ENCODE data around the gene CMC2. TPM values are rescaled to one million over a fixed set of nuclear protein-coding genes. Genes with fewer than 3 reads are reported as not detected.

Gene CMC2
- total and polyA plus RNA-seq, 2 of the 13 experiments (the other 11 are each of a cell fraction or from before 2014, with no cell fraction given) = 116 to 129 TPM

DNA sequence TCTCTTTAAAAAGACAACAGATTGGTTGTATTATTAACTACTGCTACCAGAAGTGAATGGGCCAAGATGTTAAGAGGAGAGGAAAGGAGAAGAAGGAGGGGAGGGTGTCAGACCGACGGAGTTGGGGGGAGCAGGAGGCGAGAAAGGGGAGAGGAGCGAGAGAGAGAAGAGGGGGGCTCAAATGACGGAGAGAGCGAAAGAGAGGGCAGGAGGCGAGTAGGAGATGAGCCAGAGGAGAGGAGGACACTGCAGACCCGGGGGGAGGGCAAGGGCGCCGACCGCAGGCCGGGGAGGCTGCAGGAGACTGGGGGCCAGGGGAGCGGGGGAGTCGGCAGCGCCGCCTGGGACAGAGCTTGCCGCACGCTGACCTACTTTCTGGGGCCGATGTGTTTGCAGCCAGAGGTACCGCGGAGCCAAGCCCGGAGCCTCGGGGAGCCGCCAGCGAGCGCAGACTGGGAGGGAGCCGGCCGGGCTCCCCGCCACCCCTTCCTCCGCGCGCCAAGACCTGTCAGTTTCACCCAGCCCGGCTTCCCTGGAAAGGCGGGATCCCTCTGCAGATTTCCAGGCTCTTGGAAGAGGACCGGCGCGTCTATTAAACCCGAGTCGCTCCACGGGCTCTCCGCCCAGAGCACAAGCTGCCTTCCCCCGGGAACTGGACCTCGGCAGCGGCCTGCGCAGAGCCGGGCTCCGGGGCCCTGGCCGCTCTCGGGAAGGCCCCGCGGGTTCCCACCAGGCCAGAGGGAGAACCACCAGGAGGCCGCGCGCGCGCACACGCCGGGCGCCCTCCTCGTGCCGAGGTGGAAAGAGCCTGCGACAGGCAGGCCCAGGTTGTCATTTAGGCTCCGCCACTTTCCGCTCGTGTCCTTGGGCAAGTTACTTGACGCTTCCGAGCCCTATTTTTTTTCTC lies 74.6 kb downstream of the CMC2 start (continued):
- TF ChIP-seq, protein P1, sequence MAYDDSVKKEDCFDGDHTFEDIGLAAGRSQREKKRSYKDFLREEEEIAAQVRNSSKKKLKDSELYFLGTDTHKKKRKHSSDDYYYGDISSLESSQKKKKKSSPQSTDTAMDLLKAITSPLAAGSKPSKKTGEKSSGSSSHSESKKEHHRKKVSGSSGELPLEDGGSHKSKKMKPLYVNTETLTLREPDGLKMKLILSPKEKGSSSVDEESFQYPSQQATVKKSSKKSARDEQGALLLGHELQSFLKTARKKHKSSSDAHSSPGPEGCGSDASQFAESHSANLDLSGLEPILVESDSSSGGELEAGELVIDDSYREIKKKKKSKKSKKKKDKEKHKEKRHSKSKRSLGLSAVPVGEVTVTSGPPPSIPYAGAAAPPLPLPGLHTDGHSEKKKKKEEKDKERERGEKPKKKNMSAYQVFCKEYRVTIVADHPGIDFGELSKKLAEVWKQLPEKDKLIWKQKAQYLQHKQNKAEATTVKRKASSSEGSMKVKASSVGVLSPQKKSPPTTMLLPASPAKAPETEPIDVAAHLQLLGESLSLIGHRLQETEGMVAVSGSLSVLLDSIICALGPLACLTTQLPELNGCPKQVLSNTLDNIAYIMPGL (CRISPR knock-in tag; IDR thresholded peaks at IDR 0.05; ENCODE audit: borderline replicate concordance in 1 of 2, low read depth in 1 of 2) = peak in 1 of 2 experiments; percentile 57; a peak in 2 of 4 replicates
- TF ChIP-seq ZNF232 (CRISPR knock-in tag; IDR thresholded peaks at IDR 0.05; ENCODE audit: borderline replicate concordance) (no peak), AHR (CRISPR knock-in tag; IDR thresholded peaks at IDR 0.05) (0 out of 2 replicates have a peak, but pooled peaks have one; percentile 18), KLF15 (CRISPR knock-in tag; IDR thresholded peaks at IDR 0.05; ENCODE audit: borderline replicate concordance) (no peak), MEIS2 (CRISPR knock-in tag; IDR thresholded peaks at IDR 0.05) (0 out of 2 replicates have a peak, but pooled peaks have one; percentile 30), ZFAT (CRISPR knock-in tag; conservative IDR thresholded peaks at IDR 0.05) (peak; percentile 87; the same call in 1 of the 2 replicates), ZNF501 (CRISPR knock-in tag; IDR thresholded peaks at IDR 0.05) (peak; percentile 55; the same call in 1 of the 2 replicates), XRCC5 (optimal IDR thresholded peaks at IDR 0.05; ENCODE audit: low read length) (peak; percentile 72), NR2C2 (CRISPR knock-in tag; IDR thresholded peaks at IDR 0.05; ENCODE audit: borderline replicate concordance) (no peak), KMT2B (CRISPR knock-in tag; IDR thresholded peaks at IDR 0.05) (0 out of 2 replicates have a peak, but pooled peaks have one; percentile 37), DNMT3B (CRISPR knock-in tag; conservative IDR thresholded peaks at IDR 0.05) (no peak), SAP130 (CRISPR knock-in tag; IDR thresholded peaks at IDR 0.05; ENCODE audit: low read depth) (no peak; the same call in 1 of the 2 replicates), KLF9 (CRISPR knock-in tag; IDR thresholded peaks at IDR 0.05; ENCODE audit: low read depth) (no peak), SMAD3 (CRISPR knock-in tag; IDR thresholded peaks at IDR 0.05) (0 out of 2 replicates have a peak, but pooled peaks have one; percentile 46), ZFP82 (CRISPR knock-in tag; IDR thresholded peaks at IDR 0.05; ENCODE audit: borderline replicate concordance) (0 out of 2 replicates have a peak, but pooled peaks have one; percentile 42), ZNF451 (CRISPR knock-in tag; IDR thresholded peaks at IDR 0.05) (0 out of 2 replicates have a peak, but pooled peaks have one; percentile 42), HOXA3 (CRISPR knock-in tag; IDR thresholded peaks at IDR 0.05) (0 out of 2 replicates have a peak, but pooled peaks have one; percentile 12), FOXM1 (CRISPR knock-in tag; IDR thresholded peaks at IDR 0.05) (no peak), ZNF703 (CRISPR knock-in tag; IDR thresholded peaks at IDR 0.05; ENCODE audit: borderline replicate concordance) (0 out of 2 replicates have a peak, but pooled peaks have one; percentile 35)
- TF ChIP-seq, protein P2, sequence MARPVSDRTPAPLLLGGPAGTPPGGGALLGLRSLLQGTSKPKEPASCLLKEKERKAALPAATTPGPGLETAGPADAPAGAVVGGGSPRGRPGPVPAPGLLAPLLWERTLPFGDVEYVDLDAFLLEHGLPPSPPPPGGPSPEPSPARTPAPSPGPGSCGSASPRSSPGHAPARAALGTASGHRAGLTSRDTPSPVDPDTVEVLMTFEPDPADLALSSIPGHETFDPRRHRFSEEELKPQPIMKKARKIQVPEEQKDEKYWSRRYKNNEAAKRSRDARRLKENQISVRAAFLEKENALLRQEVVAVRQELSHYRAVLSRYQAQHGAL (CRISPR knock-in tag; IDR thresholded peaks at IDR 0.05; ENCODE audit: not compliant biosample characterization) = peak; percentile 55
- TF ChIP-seq, protein P3, sequence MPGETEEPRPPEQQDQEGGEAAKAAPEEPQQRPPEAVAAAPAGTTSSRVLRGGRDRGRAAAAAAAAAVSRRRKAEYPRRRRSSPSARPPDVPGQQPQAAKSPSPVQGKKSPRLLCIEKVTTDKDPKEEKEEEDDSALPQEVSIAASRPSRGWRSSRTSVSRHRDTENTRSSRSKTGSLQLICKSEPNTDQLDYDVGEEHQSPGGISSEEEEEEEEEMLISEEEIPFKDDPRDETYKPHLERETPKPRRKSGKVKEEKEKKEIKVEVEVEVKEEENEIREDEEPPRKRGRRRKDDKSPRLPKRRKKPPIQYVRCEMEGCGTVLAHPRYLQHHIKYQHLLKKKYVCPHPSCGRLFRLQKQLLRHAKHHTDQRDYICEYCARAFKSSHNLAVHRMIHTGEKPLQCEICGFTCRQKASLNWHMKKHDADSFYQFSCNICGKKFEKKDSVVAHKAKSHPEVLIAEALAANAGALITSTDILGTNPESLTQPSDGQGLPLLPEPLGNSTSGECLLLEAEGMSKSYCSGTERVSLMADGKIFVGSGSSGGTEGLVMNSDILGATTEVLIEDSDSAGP (CRISPR knock-in tag; IDR thresholded peaks at IDR 0.05; ENCODE audit: borderline replicate concordance) = peak; percentile 63; the same call in 1 of the 2 replicates
